K562 (cell line): ENCODE data around the gene KIFC3. TPM values are rescaled to one million over a fixed set of nuclear protein-coding genes. Genes with fewer than 3 reads are reported as not detected.

Experiments
- BRD9 ChIP-seq: fragments of 450-650 bp; IDR thresholded peaks from 2 replicates; pipeline ENCODE4 v1.6.1; 2018; ENCODE audit warnings: low read depth; ENCODE audit not compliant: partially characterized antibody
- ETS1 ChIP-seq: conservative IDR thresholded peaks from 2 replicates; pipeline ENCODE4 v1.6.1; 2011; ENCODE audit warnings: low read depth, mild to moderate bottlenecking, low read length; ENCODE audit not compliant: control insufficient read depth
- GATAD2A ChIP-seq: fragments of 450-650 bp; IDR thresholded peaks from 2 replicates; pipeline ENCODE4 v1.6.1; 2017
- GMEB1 ChIP-seq: fragments of 250-450 bp; sonication (Bioruptor Pico); IDR thresholded peaks from 2 replicates; pipeline ENCODE4 v1.4.0; 2020; ENCODE audit warnings: mild to moderate bottlenecking
- MYC ChIP-seq, 2 experiments: fragments of 250-450 bp in 1 of 2; sonication (Bioruptor Pico) in 1 of 2; IDR thresholded peaks; 2 replicates each; pipeline versions ENCODE4 v1.5.1 to v1.6.1; 2012 to 2021; ENCODE audit warnings: low read depth in 2 of 2, borderline replicate concordance in 1 of 2, improper control_type of control experiment in 1 of 2, low read length in 1 of 2, mild to moderate bottlenecking in 1 of 2, moderate library complexity in 1 of 2
- NR0B1 ChIP-seq: fragments of 450-650 bp; IDR thresholded peaks from one replicate; pipeline ENCODE4 v1.6.1; 2018; ENCODE audit warnings: mild to moderate bottlenecking, moderate library complexity; ENCODE audit not compliant: partially characterized antibody
- PRDM10 ChIP-seq: fragments of 450-650 bp; IDR thresholded peaks from 2 replicates; pipeline ENCODE4 v1.6.1; 2018; ENCODE audit not compliant: partially characterized antibody
- TARDBP ChIP-seq: fragments of 450-650 bp; IDR thresholded peaks from 2 replicates; pipeline ENCODE4 v1.6.1; 2016
- VEZF1 ChIP-seq: fragments of 200-800 bp; sonication (Bioruptor generic); IDR thresholded peaks from 2 replicates; pipeline ENCODE4 v1.6.1; 2017; ENCODE audit warnings: missing genetic modification characterization, missing compliant biosample characterization
- ZNF232 ChIP-seq: sonication (generic); formaldehyde crosslinking; IDR thresholded peaks from 2 replicates; pipeline ENCODE4 v1.8.0; 2022; ENCODE audit warnings: mild to moderate bottlenecking, missing genetic modification reagents
- ZNF311 ChIP-seq: fragments of 250-450 bp; sonication (Bioruptor Pico); IDR thresholded peaks from 2 replicates; pipeline ENCODE4 v1.4.0; 2020; ENCODE audit warnings: mild to moderate bottlenecking, moderate library complexity
- ZNF41 ChIP-seq: fragments of 250-450 bp; sonication (Bioruptor Pico); conservative IDR thresholded peaks from 2 replicates; pipeline ENCODE4 v1.4.0; 2020; ENCODE audit warnings: mild to moderate bottlenecking
- ZNF668 ChIP-seq: fragments of 250-450 bp; sonication (Bioruptor Pico); IDR thresholded peaks from 2 replicates; pipeline ENCODE4 v1.8.0; 2022; ENCODE audit warnings: mild to moderate bottlenecking, inconsistent platforms
- ZNF785 ChIP-seq: fragments of 250-450 bp; sonication (Bioruptor Pico); IDR thresholded peaks from 2 replicates; pipeline ENCODE4 v1.4.0; 2020; ENCODE audit warnings: mild to moderate bottlenecking
- polyA plus RNA-seq, 8 experiments: library from polyadenylated mRNA; depleted of rRNA in 4 of 8; stranded (reverse) in 5 of 8; unstranded in 3 of 8; fragments of >200 nt; fragmentation: Nextera tagmentation in 2 of 8; fragmentation: Illumina TruSeq in 1 of 8; extraction: Ambion mirVana in 2 of 8; extraction: Trizol in 1 of 8; gene quantifications; 2 replicates each; pipeline versions ENCODE4 v1.2.1 to v1.2.3, GENCODE V29; 2011 to 2014; ENCODE audit warnings: inconsistent platforms in 1 of 8, missing spikeins in 1 of 8
- total RNA-seq, 7 experiments: library from RNA; depleted of rRNA in 6 of 7; stranded (reverse); fragments of >200 nt in 6 of 7; fragmentation: Illumina TruSeq in 2 of 7; extraction: Trizol in 2 of 7; gene quantifications; 2 replicates each; pipeline versions ENCODE4 v1.2.1 to v1.2.3, GENCODE V29; 2011 to 2021; ENCODE audit warnings: low replicate concordance in 1 of 7

The KIFC3 gene
- total and polyA plus RNA-seq, 9 of the 15 experiments (the other 6 are each of a cell fraction or from before 2014, with no cell fraction given) = 0.23 to 105 (median 26.2) TPM

- TF ChIP-seq GMEB1 (peak; percentile 35; the same call in 1 of the 2 replicates), BRD9 (peak; percentile 58), ZNF311 (CRISPR knock-in tag) (peak; percentile 72; the same call in 1 of the 2 replicates), VEZF1 (peak; percentile 96), ZNF232 (CRISPR knock-in tag) (peak; percentile 81), GATAD2A (no peak), ZNF785 (CRISPR knock-in tag) (no peak), ZNF668 (CRISPR knock-in tag) (no peak), NR0B1 (no peak), ETS1 (peak; percentile 67), TARDBP (peak; percentile 44), ZNF41 (CRISPR knock-in tag) (no peak), PRDM10 (no peak), MYC (IDR thresholded peaks at IDR 0.05; ENCODE audit: low read depth, low read length) (peak; percentile 84), MYC (CRISPR knock-in tag; IDR thresholded peaks at IDR 0.05; ENCODE audit: borderline replicate concordance, low read depth) (peak; percentile 90)
Observed at GRCh38 chr16:57802341-57803133, at the start of gene KIFC3 (continued).
